Fibroblast of pulmonary artery (primary cell): Measurements from ENCODE around the gene MAPK8IP3.

Source experiments
- DNase-seq: peaks from one replicate; pipeline ENCODE4 v3.0.0-alpha.2; 2010; ENCODE audit warnings: low read depth
- H3K4me3 ChIP-seq: replicated peaks from 2 replicates; pipeline ENCODE4 v1.5.1; 2011; ENCODE audit warnings: low read depth, mild to moderate bottlenecking, control low read depth, low read length, moderate library complexity
- CTCF ChIP-seq: IDR thresholded peaks from 2 replicates; pipeline ENCODE4 v1.5.1; 2011; ENCODE audit warnings: mild to moderate bottlenecking, control low read depth, low read length, inconsistent platforms; ENCODE audit errors: missing control alignments

MAPK8IP3 gene

DNA sequence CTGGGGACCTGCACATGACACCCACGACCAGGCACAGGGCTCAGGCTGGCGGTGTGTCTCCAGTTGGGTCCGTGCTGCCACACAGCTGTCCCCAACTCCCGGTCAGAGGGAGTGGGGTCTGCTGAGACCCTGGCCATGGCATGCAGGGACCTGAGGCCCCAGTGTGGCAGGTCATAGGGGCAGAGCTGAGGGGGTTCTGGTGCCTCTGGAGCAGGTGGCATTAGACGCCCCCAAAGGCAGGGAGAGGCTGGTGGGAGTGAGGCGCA is 81.0 kb downstream of the MAPK8IP3 start:
- H3K4me3 ChIP-seq: no peak overlapping the region
- TF ChIP-seq CTCF: no peak
- DNase-seq: no peak

- no peak overlapping the region for H3K4me3 ChIP-seq
- DNase-seq: no peak
- TF ChIP-seq CTCF: no peak
Measured at GRCh38 chr16:1787322-1788094, 81.5 kb downstream of the MAPK8IP3 start.

DNA sequence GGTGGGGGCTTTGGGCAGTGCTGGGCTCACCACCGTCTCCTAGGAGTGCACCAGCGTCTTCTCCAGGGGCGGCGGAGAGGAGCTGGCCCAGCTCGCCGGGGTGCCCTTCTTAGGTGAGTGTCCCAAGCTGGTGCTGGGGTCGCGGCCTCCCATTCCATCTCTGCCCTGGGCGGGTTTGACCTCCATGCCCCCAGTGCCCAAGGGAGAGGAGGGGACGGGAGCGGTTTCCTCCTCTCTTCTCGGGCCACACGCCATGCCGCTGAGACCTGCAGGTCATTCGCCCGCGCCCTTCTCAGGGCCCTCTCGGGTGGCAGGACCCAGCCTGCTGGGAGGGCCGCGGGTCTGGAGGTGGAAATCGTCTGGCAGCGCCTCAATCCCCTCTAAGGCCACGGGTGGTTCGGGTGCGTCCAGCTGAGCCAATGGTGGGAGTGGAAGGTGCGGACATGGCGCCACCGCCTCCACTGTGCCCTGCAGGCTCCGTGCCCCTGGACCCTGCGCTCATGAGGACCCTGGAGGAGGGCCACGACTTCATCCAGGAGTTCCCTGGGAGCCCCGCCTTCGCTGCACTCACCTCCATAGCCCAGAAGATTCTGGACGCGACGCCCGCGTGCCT is 82.2 kb downstream of the MAPK8IP3 start:
- no peak for TF ChIP-seq CTCF
- no peak overlapping the region for H3K4me3 ChIP-seq
- DNase-seq: no peak

- no peak for TF ChIP-seq CTCF
- DNase-seq: no peak
- H3K4me3 ChIP-seq: no peak overlapping the region
Measured at GRCh38 chr16:1788708-1789100, 82.7 kb downstream of the MAPK8IP3 start.

DNA sequence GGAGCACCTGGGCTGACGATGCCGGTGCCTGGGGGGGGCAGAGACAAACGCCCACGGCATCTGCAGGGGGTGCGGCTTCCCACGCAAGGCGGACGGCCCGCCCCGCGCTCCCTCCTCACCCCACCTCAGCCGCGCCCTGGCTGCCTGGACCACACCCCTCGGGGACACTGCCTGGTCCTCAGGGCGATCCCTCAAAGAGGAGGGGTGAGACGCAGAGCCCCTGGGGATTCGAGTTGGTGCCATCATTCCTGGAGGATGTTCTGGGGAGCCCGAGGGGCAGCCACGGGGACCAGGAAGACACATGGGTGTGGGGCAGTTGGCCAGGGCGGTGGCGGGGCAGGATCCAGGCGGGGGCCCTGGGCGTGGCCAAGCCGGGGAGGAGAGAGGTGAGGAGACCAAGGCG is 83.6 kb downstream of the MAPK8IP3 start:
- H3K4me3 ChIP-seq: no peak overlapping the region
- no peak for TF ChIP-seq CTCF
- DNase-seq: no peak

- no peak for TF ChIP-seq CTCF
- DNase-seq: no peak
- H3K4me3 ChIP-seq: no peak overlapping the region
Measured at GRCh38 chr16:1790261-1790610, 84.2 kb downstream of the MAPK8IP3 start.
